ENCODE results near the gene GCHFR. TPM values are rescaled to one million over a fixed set of nuclear protein-coding genes. Genes with fewer than 3 reads are reported as not detected.
A peak's percentile ranks its signal among the peaks of the same experiment; 100 is the strongest.

The GCHFR gene
- total RNA-seq, 1 experiment from 2014 or later = 7.1 TPM

DNA sequence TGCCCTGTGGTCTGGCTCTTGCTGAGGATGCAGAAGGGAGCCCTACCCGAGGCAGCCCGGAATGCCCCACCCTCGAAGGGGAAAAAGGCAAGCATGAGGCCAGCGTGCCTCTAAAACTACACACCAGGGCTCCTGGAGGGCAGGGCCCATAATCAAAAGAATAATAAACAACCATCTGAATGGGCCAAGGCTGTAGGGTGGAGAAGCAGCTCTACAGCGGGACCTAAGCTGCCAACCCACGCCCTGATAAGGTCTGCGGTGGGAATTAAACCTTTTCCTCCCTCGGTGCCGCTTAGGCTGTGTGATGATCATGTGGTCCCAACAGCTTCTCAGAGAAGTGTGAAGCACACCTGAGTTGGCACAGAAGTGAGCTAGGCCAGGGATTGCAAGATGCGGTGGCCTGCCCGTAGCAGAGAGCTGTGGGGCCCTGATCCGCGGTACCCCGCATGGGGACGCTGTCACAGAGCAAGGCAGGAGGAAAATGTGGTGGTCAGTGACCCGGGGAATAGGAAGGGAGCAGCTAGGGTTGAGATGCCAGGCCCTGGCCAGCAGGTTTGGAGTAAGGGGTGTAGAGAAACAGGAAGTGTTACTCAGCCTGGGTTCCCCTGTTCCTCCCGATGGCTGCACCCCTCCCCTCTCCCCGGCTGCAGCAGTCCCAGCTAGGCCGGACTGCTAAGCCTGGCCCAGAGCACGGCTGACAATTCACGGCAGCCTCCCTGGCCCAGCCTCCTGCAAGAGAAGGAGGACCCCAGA is 4.8 kb downstream of the GCHFR start:
- peaks cover 44% of the 10 kb centered on the region for H3K4me1 ChIP-seq (ENCODE audit: insufficient read depth, low read length, poor library complexity, severe bottlenecking)
- peak overlapping the region; percentile 69 for H3K27ac ChIP-seq (ENCODE audit: low read depth, low read length, poor library complexity, severe bottlenecking)
- H3K4me3 ChIP-seq (ENCODE audit: low read depth, low read length, poor library complexity, severe bottlenecking) = no peak overlapping the region
- TF ChIP-seq CTCF (conservative IDR thresholded peaks at IDR 0.05; ENCODE audit: low read depth, low read length) (no peak), EZH2 (IDR thresholded peaks at IDR 0.05; ENCODE audit: borderline replicate concordance, low read depth, low read length, poor library complexity, severe bottlenecking) (no peak)
- CTCF ChIA-PET = interaction anchor here (1.3 kb wide), 1 partner anchor 14 kb away, joined by 3 read pairs; no protein-coding TSS in a partner anchor
- POLR2A ChIA-PET (ENCODE audit: low non-redundant PET) = interaction anchor here (0.6 kb wide), 1 partner anchor 16 kb away, joined by 3 read pairs; no protein-coding TSS in a partner anchor
- intact Hi-C loops (cut with micrococcal nuclease; ENCODE audit: unreplicated experiment) = no loop called here
- BruUV-seq (replicated peaks) = no TSS peak
- no peak for DNase-seq (ENCODE audit: low spot score)
- H3K9me3 ChIP-seq (ENCODE audit: low read depth, low read length, poor library complexity, severe bottlenecking) = no peaks in the 10 kb centered on the region
- no peaks in the 10 kb centered on the region for H3K27me3 ChIP-seq (replicated peaks; ENCODE audit: insufficient read depth, low read depth, low read length, poor library complexity)
- H3K36me3 ChIP-seq (ENCODE audit: insufficient read depth, low read length, poor library complexity, severe bottlenecking) = peaks cover 8% of the 10 kb centered on the region

GRCh38 chr15:40769274-40770146 is 5.6 kb downstream of the GCHFR start, which contains the start of gene C15orf62:
TSS of gene C15orf62 (plus strand) at chr15:40769980. CDS start at chr15:40770496, 516 bp downstream.
- POLR2A ChIA-PET (ENCODE audit: low non-redundant PET) = no interaction called here
- BruUV-seq (replicated peaks) = no TSS peak
- TF ChIP-seq CTCF (conservative IDR thresholded peaks at IDR 0.05; ENCODE audit: low read depth, low read length) = no peak
- TF ChIP-seq EZH2 (IDR thresholded peaks at IDR 0.05; ENCODE audit: borderline replicate concordance, low read depth, low read length, poor library complexity, severe bottlenecking) = no peak
- DNase-seq (ENCODE audit: low spot score) = peak; percentile 80
- CTCF ChIA-PET = interaction anchor here (1.3 kb wide), 1 partner anchor 13 kb away, joined by 3 read pairs; no protein-coding TSS in a partner anchor
- intact Hi-C loops (cut with micrococcal nuclease; ENCODE audit: unreplicated experiment) = no loop called here
- no peaks in the 10 kb centered on the region for H3K27me3 ChIP-seq (replicated peaks; ENCODE audit: insufficient read depth, low read depth, low read length, poor library complexity)
- peak within 1 kb of the TSS; percentile 69 for H3K27ac ChIP-seq (ENCODE audit: low read depth, low read length, poor library complexity, severe bottlenecking)
- peaks cover 40% of the 10 kb centered on the region for H3K4me1 ChIP-seq (ENCODE audit: insufficient read depth, low read length, poor library complexity, severe bottlenecking)
- H3K9me3 ChIP-seq (ENCODE audit: low read depth, low read length, poor library complexity, severe bottlenecking) = no peaks in the 10 kb centered on the region
- H3K36me3 ChIP-seq (ENCODE audit: insufficient read depth, low read length, poor library complexity, severe bottlenecking) = peaks cover 8% of the 10 kb centered on the region
- H3K4me3 ChIP-seq (ENCODE audit: low read depth, low read length, poor library complexity, severe bottlenecking) = no peak within 1 kb of the TSS

DNA sequence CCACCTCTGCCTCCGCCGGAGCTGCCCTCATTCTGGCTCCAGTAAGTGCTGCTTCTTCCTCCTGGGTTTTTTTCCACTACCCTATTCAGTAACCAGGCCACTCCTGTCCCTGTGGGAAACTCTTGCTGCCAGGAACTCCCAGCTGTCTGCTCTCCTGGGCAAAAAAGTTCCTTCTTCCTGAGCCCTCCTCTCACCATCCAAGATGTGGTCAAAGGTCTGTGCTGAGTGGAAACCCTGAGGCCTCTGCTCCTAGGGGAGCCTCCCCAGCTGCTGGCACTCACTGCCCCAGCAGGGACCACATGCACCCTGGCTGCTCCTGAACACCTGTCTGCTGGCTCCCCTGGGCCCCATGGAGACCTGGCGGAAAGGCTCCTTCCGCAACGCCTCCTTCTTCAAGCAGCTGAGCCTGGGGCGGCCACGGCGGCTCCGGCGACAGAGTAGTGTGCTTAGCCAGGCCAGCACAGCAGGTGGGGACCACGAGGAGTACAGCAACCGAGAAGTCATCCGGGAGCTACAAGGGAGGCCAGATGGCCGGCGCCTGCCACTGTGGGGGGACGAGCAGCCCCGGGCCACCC is 6.4 kb downstream of the GCHFR start:
- Histone ChIP-seq H3K27ac (ENCODE audit: low read depth, low read length, poor library complexity, severe bottlenecking) (peak overlapping the region; percentile 69), H3K4me3 (ENCODE audit: low read depth, low read length, poor library complexity, severe bottlenecking) (no peak overlapping the region), H3K4me1 (ENCODE audit: insufficient read depth, low read length, poor library complexity, severe bottlenecking) (peaks cover 33% of the 10 kb centered on the region), H3K36me3 (ENCODE audit: insufficient read depth, low read length, poor library complexity, severe bottlenecking) (peaks cover 9% of the 10 kb centered on the region), H3K27me3 (replicated peaks; ENCODE audit: insufficient read depth, low read depth, low read length, poor library complexity) (no peaks in the 10 kb centered on the region), H3K9me3 (ENCODE audit: low read depth, low read length, poor library complexity, severe bottlenecking) (no peaks in the 10 kb centered on the region)
- intact Hi-C loops (cut with micrococcal nuclease; ENCODE audit: unreplicated experiment) = no loop called here
- CTCF ChIA-PET = no interaction called here
- TF ChIP-seq EZH2 (IDR thresholded peaks at IDR 0.05; ENCODE audit: borderline replicate concordance, low read depth, low read length, poor library complexity, severe bottlenecking) (no peak), CTCF (conservative IDR thresholded peaks at IDR 0.05; ENCODE audit: low read depth, low read length) (no peak)
- BruUV-seq (replicated peaks) = no TSS peak
- POLR2A ChIA-PET (ENCODE audit: low non-redundant PET) = no interaction called here
- no peak for DNase-seq (ENCODE audit: low spot score)
